GM23248 (cell line): ENCODE measurements around the gene MAPK8IP3. TPM values are rescaled to one million over a fixed set of nuclear protein-coding genes. Genes with fewer than 3 reads are reported as not detected.

Experiments
- DNase-seq: peaks from one replicate; pipeline ENCODE4 v3.0.0-alpha.2; 2015
- H2AFZ ChIP-seq: fragments of 200-600 bp; sonication (generic); 2 replicates; pipeline ENCODE4 v1.6.1; 2016; ENCODE audit warnings: antibody characterized with exemption
- H3F3A ChIP-seq: fragments of 200-600 bp; sonication (generic); 2 replicates; pipeline ENCODE4 v1.6.1; 2016; ENCODE audit warnings: mild to moderate bottlenecking, antibody characterized with exemption, mixed run types; ENCODE audit not compliant: insufficient read depth
- H3K27ac ChIP-seq: fragments of 200-600 bp; sonication (generic); 2 replicates; pipeline ENCODE4 v1.5.1; 2016; ENCODE audit warnings: mild to moderate bottlenecking
- H3K27me3 ChIP-seq: fragments of 200-600 bp; sonication (generic); replicated peaks from 2 replicates; pipeline ENCODE4 v1.6.1; 2016; ENCODE audit warnings: mild to moderate bottlenecking; ENCODE audit not compliant: insufficient read depth
- H3K36me3 ChIP-seq: fragments of 200-600 bp; sonication (generic); 2 replicates; pipeline ENCODE4 v1.6.1; 2016; ENCODE audit warnings: low read depth, mild to moderate bottlenecking
- H3K4me1 ChIP-seq: fragments of 200-600 bp; sonication (generic); 2 replicates; pipeline ENCODE4 v1.6.1; 2016; ENCODE audit warnings: mild to moderate bottlenecking; ENCODE audit not compliant: insufficient read depth
- H3K4me2 ChIP-seq: fragments of 200-600 bp; sonication (generic); one replicate; pipeline ENCODE4 v1.6.1; 2016; ENCODE audit warnings: mild to moderate bottlenecking; ENCODE audit not compliant: unreplicated experiment
- H3K4me3 ChIP-seq: fragments of 200-600 bp; sonication (generic); 2 replicates; pipeline ENCODE4 v1.5.1; 2016; ENCODE audit warnings: mild to moderate bottlenecking
- H3K79me2 ChIP-seq: fragments of 200-600 bp; sonication (generic); 2 replicates; pipeline ENCODE4 v1.6.1; 2016; ENCODE audit warnings: mild to moderate bottlenecking; ENCODE audit not compliant: insufficient read depth
- H3K9ac ChIP-seq: fragments of 200-600 bp; sonication (generic); 2 replicates; pipeline ENCODE4 v1.6.1; 2016; ENCODE audit warnings: mild to moderate bottlenecking
- H3K9me2 ChIP-seq: fragments of 200-600 bp; sonication (generic); 2 replicates; pipeline ENCODE4 v1.6.1; 2016; ENCODE audit warnings: mixed run types, mild to moderate bottlenecking, moderate library complexity; ENCODE audit not compliant: insufficient read depth
- H3K9me3 ChIP-seq: fragments of 200-600 bp; sonication (generic); one replicate; pipeline ENCODE4 v1.6.1; 2017; ENCODE audit warnings: low read depth
- H4K20me1 ChIP-seq: fragments of 200-600 bp; sonication (generic); 2 replicates; pipeline ENCODE4 v1.6.0; 2016; ENCODE audit not compliant: insufficient read depth
- EZH2 ChIP-seq: fragments of 200-600 bp; sonication (generic); IDR thresholded peaks from 2 replicates; pipeline ENCODE4 v1.6.1; 2018; ENCODE audit warnings: antibody characterized with exemption, mild to moderate bottlenecking; ENCODE audit not compliant: insufficient read depth, poor library complexity, severe bottlenecking
- EZH2phosphoT487 ChIP-seq: fragments of 200-600 bp; sonication (generic); IDR thresholded peaks from 2 replicates; pipeline ENCODE4 v1.6.1; 2018; ENCODE audit warnings: antibody characterized with exemption, moderate library complexity, mild to moderate bottlenecking, low read depth; ENCODE audit not compliant: insufficient read depth
- WGBS, 2 experiments: methylation state at CpG; one replicate each; pipeline ENCODE4 v1.1.6; 2015 to 2017; ENCODE audit warnings: low lambda C conversion rate in 2 of 2, low coverage in 1 of 2; ENCODE audit errors: missing lambda C conversion rate in 2 of 2; 5-methylcytosine and 5-hydroxymethylcytosine counted together
- in situ Hi-C: fragments of 300-500 bp; cut with MboI; formaldehyde crosslinking; loops from 2 replicates; pipeline ENCODE4 v1.15.0; 2020
- polyA plus RNA-seq: library from polyadenylated mRNA; unstranded; fragments of >200 nt; fragmentation: Nextera tagmentation; extraction: Ambion mirVana; gene quantifications from 2 replicates; pipeline ENCODE4 v1.2.1, GENCODE V29; 2016
- total RNA-seq: library from RNA; depleted of rRNA; stranded (reverse); fragments of >200 nt; shearing (Covaris generic); gene quantifications from 2 replicates; pipeline ENCODE4 v1.2.3, GENCODE V29; 2014

Gene MAPK8IP3
- total and polyA plus RNA-seq, 2 experiments from 2014 or later: 10.0 to 28.3 TPM

- no peaks in the 10 kb centered on the region for H3F3A ChIP-seq
- H3K9me3 ChIP-seq: no peaks in the 10 kb centered on the region
- H3K4me2 ChIP-seq: no peak overlapping the region
- TF ChIP-seq EZH2 (no peak), EZH2phosphoT487 (no peak)
- peaks cover 32% of the 10 kb centered on the region for H3K36me3 ChIP-seq
- no peaks in the 10 kb centered on the region for H3K9me2 ChIP-seq
- no peaks in the 10 kb centered on the region for H3K27me3 ChIP-seq
- in situ Hi-C loops: no loop called here
- no peak overlapping the region for H2AFZ ChIP-seq
- DNase-seq: no peak
- H3K9ac ChIP-seq: no peak overlapping the region
- H4K20me1 ChIP-seq: no peaks in the 10 kb centered on the region
- no peaks in the 10 kb centered on the region for H3K4me1 ChIP-seq
- WGBS, 2 experiments: 91% methylated on average over 5 of the region's 5 CpGs
- H3K79me2 ChIP-seq: no peaks in the 10 kb centered on the region
- H3K27ac ChIP-seq: no peak overlapping the region
- no peak overlapping the region for H3K4me3 ChIP-seq
Measured at GRCh38 chr16:1659031-1659430, 47.0 kb upstream of the MAPK8IP3 start.

- no peak for DNase-seq
- in situ Hi-C loops: no loop called here
- Histone ChIP-seq H3K27ac (no peak overlapping the region), H4K20me1 (no peaks in the 10 kb centered on the region), H3K9me2 (no peaks in the 10 kb centered on the region), H3K79me2 (no peaks in the 10 kb centered on the region), H2AFZ (no peak overlapping the region), H3K4me3 (no peak overlapping the region), H3K9ac (no peak overlapping the region), H3F3A (no peaks in the 10 kb centered on the region), H3K27me3 (no peaks in the 10 kb centered on the region), H3K4me1 (no peaks in the 10 kb centered on the region), H3K9me3 (no peaks in the 10 kb centered on the region), H3K4me2 (no peak overlapping the region), H3K36me3 (peaks cover 26% of the 10 kb centered on the region)
- TF ChIP-seq EZH2 (no peak), EZH2phosphoT487 (no peak)
- 75 to 86% methylated on average over 2 of the region's 2 CpGs for WGBS, 2 experiments
Measured at GRCh38 chr16:1661826-1662225, 44.2 kb upstream of the MAPK8IP3 start.

GRCh38 chr16:1662543-1662942 is 43.5 kb upstream of the MAPK8IP3 start:
- DNase-seq: no peak
- no peak overlapping the region for H3K27ac ChIP-seq
- no peaks in the 10 kb centered on the region for H3F3A ChIP-seq
- H3K4me2 ChIP-seq: no peak overlapping the region
- H3K4me1 ChIP-seq: no peaks in the 10 kb centered on the region
- in situ Hi-C loops: no loop called here
- H3K9ac ChIP-seq: no peak overlapping the region
- H2AFZ ChIP-seq: no peak overlapping the region
- H3K9me2 ChIP-seq: no peaks in the 10 kb centered on the region
- no peak for TF ChIP-seq EZH2
- no peak for TF ChIP-seq EZH2phosphoT487
- WGBS, 2 experiments: 83 to 86% methylated on average over 20 of the region's 20 CpGs
- no peaks in the 10 kb centered on the region for H4K20me1 ChIP-seq
- no peaks in the 10 kb centered on the region for H3K79me2 ChIP-seq
- no peaks in the 10 kb centered on the region for H3K27me3 ChIP-seq
- no peaks in the 10 kb centered on the region for H3K9me3 ChIP-seq
- H3K4me3 ChIP-seq: no peak overlapping the region
- H3K36me3 ChIP-seq: peaks cover 26% of the 10 kb centered on the region

- Histone ChIP-seq H3K27me3 (no peaks in the 10 kb centered on the region), H3K79me2 (no peaks in the 10 kb centered on the region), H3K9ac (no peak overlapping the region), H3K27ac (no peak overlapping the region), H4K20me1 (no peaks in the 10 kb centered on the region), H2AFZ (no peak overlapping the region), H3F3A (no peaks in the 10 kb centered on the region), H3K36me3 (peaks cover 21% of the 10 kb centered on the region), H3K4me1 (no peaks in the 10 kb centered on the region), H3K9me2 (no peaks in the 10 kb centered on the region), H3K4me3 (no peak overlapping the region), H3K4me2 (no peak overlapping the region), H3K9me3 (no peaks in the 10 kb centered on the region)
- DNase-seq: no peak
- TF ChIP-seq EZH2phosphoT487 (no peak), EZH2 (no peak)
- in situ Hi-C loops: no loop called here
- WGBS, 2 experiments: 90 to 94% methylated on average over 15 of the region's 15 CpGs
Measured at GRCh38 chr16:1665829-1666228, 40.2 kb upstream of the MAPK8IP3 start.

- DNase-seq: no peak
- H3K27me3 ChIP-seq: no peaks in the 10 kb centered on the region
- H3K36me3 ChIP-seq: peaks cover 24% of the 10 kb centered on the region
- H3K4me3 ChIP-seq: no peak overlapping the region
- in situ Hi-C loops: no loop called here
- no peaks in the 10 kb centered on the region for H3K4me1 ChIP-seq
- H2AFZ ChIP-seq: no peak overlapping the region
- no peaks in the 10 kb centered on the region for H3K9me3 ChIP-seq
- H3K79me2 ChIP-seq: no peaks in the 10 kb centered on the region
- TF ChIP-seq EZH2phosphoT487: no peak
- TF ChIP-seq EZH2: no peak
- 91 to 94% methylated on average over 13 of the region's 13 CpGs for WGBS, 2 experiments
- H3K9me2 ChIP-seq: no peaks in the 10 kb centered on the region
- H4K20me1 ChIP-seq: no peaks in the 10 kb centered on the region
- no peak overlapping the region for H3K9ac ChIP-seq
- H3K27ac ChIP-seq: no peak overlapping the region
- H3F3A ChIP-seq: no peaks in the 10 kb centered on the region
- H3K4me2 ChIP-seq: no peak overlapping the region
Measured at GRCh38 chr16:1666316-1666715, 39.7 kb upstream of the MAPK8IP3 start.
